ENCODE results near the gene F12.

Gene F12

DNA sequence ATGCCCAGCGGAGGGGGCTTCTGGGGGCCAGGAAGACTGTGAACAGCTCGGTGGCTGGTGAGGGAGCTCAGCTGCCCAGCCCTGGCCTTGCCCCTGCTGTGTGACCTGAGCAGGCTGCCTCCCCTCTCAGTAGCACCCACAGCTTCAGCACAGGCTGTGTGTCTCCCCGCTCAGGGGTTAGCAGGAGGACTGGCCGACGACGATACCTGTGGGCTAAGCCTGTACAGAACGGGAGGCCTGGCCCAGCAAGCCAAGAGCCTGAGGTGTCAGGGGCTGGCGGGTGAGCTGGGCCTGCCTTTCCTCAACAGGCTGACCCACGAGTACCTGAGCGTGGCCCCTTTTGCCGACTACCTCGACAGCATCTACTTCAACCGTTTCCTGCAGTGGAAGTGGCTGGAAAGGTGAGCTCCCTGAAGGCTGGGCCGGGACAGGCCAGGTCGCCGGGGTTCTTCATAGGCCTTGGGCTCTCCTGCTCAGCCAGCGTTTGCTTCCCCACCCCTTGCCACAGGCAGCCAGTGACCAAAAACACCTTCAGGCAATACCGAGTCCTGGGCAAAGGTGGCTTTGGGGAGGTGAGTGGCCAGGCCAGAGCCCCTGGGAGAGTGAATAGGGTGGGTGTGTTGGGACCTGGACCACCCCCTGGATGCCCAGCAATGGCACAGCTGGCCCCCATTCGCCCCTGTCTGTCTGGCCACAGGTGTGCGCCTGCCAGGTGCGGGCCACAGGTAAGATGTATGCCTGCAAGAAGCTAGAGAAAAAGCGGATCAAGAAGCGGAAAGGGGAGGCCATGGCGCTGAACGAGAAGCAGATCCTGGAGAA is 23.7 kb upstream of the F12 start:
- H3K4me3 ChIP-seq (replicated peaks; ENCODE audit: insufficient read depth, low read length), result no peak overlapping the region
- no peaks in the 10 kb centered on the region for H3K27me3 ChIP-seq (ENCODE audit: insufficient read depth, poor library complexity, severe bottlenecking)
- no peak for DNase-seq (ENCODE audit: low read depth in 1 of 2, low spot score in 1 of 2)
- TF ChIP-seq, protein P1, sequence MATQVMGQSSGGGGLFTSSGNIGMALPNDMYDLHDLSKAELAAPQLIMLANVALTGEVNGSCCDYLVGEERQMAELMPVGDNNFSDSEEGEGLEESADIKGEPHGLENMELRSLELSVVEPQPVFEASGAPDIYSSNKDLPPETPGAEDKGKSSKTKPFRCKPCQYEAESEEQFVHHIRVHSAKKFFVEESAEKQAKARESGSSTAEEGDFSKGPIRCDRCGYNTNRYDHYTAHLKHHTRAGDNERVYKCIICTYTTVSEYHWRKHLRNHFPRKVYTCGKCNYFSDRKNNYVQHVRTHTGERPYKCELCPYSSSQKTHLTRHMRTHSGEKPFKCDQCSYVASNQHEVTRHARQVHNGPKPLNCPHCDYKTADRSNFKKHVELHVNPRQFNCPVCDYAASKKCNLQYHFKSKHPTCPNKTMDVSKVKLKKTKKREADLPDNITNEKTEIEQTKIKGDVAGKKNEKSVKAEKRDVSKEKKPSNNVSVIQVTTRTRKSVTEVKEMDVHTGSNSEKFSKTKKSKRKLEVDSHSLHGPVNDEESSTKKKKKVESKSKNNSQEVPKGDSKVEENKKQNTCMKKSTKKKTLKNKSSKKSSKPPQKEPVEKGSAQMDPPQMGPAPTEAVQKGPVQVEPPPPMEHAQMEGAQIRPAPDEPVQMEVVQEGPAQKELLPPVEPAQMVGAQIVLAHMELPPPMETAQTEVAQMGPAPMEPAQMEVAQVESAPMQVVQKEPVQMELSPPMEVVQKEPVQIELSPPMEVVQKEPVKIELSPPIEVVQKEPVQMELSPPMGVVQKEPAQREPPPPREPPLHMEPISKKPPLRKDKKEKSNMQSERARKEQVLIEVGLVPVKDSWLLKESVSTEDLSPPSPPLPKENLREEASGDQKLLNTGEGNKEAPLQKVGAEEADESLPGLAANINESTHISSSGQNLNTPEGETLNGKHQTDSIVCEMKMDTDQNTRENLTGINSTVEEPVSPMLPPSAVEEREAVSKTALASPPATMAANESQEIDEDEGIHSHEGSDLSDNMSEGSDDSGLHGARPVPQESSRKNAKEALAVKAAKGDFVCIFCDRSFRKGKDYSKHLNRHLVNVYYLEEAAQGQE (IDR thresholded peaks at IDR 0.05; ENCODE audit: insufficient replicate concordance, low read depth), result no peak
- TF ChIP-seq POLR2AphosphoS5 (IDR thresholded peaks at IDR 0.05; ENCODE audit: low read depth), result 0 out of 2 replicates have a peak, but pooled peaks have one; percentile 16
- peak overlapping the region; percentile 98 for H3K27ac ChIP-seq (replicated peaks)

DNA sequence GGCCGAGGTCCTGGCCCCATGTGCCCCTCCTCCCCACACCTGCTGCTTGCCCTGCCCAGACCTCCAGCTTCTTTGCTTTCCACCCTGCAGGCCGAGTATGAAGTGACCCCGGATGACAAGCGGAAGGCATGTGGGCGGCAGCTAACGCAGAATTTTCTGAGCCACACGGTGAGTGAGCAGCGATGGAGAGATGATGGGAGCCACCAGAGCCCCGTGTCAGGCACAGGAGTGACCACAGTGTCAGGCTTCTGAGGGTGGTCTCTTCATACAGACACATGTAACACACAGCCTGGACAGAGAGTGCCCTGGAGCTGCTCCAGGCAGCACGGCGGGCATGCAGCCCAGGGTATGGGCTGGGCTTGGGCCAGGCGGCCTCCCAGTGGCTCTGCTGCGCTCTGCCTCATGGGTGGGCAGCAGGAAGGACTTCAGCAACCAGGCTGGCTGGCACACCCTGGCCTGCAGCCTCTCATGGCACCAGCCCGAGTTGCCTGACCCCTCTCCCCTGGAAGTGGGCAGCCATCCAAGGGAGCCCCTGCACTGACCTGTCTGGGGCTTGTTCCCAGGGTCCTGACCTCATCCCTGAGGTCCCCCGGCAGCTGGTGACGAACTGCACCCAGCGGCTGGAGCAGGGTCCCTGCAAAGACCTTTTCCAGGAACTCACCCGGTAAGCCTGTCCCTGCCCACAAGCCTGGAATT is 22.9 kb upstream of the F12 start:
- Histone ChIP-seq H3K27ac (replicated peaks) (peak overlapping the region; percentile 98), H3K27me3 (ENCODE audit: insufficient read depth, poor library complexity, severe bottlenecking) (no peaks in the 10 kb centered on the region), H3K4me3 (replicated peaks; ENCODE audit: insufficient read depth, low read length) (no peak overlapping the region)
- no peak for DNase-seq (ENCODE audit: low read depth in 1 of 2, low spot score in 1 of 2)
- no peak for TF ChIP-seq SPI1 (IDR thresholded peaks at IDR 0.05; ENCODE audit: borderline replicate concordance, low read depth)
- no peak; the same call in 1 of the 2 replicates for TF ChIP-seq POLR2AphosphoS5 (IDR thresholded peaks at IDR 0.05; ENCODE audit: low read depth)
- TF ChIP-seq GABPA (IDR thresholded peaks at IDR 0.05; ENCODE audit: low read depth), result no peak
- TF ChIP-seq, protein P2, sequence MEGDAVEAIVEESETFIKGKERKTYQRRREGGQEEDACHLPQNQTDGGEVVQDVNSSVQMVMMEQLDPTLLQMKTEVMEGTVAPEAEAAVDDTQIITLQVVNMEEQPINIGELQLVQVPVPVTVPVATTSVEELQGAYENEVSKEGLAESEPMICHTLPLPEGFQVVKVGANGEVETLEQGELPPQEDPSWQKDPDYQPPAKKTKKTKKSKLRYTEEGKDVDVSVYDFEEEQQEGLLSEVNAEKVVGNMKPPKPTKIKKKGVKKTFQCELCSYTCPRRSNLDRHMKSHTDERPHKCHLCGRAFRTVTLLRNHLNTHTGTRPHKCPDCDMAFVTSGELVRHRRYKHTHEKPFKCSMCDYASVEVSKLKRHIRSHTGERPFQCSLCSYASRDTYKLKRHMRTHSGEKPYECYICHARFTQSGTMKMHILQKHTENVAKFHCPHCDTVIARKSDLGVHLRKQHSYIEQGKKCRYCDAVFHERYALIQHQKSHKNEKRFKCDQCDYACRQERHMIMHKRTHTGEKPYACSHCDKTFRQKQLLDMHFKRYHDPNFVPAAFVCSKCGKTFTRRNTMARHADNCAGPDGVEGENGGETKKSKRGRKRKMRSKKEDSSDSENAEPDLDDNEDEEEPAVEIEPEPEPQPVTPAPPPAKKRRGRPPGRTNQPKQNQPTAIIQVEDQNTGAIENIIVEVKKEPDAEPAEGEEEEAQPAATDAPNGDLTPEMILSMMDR (IDR thresholded peaks at IDR 0.05; ENCODE audit: insufficient read depth, low read length), result no peak
- TF ChIP-seq, protein P1 (IDR thresholded peaks at IDR 0.05; ENCODE audit: insufficient replicate concordance, low read depth), result no peak

DNA sequence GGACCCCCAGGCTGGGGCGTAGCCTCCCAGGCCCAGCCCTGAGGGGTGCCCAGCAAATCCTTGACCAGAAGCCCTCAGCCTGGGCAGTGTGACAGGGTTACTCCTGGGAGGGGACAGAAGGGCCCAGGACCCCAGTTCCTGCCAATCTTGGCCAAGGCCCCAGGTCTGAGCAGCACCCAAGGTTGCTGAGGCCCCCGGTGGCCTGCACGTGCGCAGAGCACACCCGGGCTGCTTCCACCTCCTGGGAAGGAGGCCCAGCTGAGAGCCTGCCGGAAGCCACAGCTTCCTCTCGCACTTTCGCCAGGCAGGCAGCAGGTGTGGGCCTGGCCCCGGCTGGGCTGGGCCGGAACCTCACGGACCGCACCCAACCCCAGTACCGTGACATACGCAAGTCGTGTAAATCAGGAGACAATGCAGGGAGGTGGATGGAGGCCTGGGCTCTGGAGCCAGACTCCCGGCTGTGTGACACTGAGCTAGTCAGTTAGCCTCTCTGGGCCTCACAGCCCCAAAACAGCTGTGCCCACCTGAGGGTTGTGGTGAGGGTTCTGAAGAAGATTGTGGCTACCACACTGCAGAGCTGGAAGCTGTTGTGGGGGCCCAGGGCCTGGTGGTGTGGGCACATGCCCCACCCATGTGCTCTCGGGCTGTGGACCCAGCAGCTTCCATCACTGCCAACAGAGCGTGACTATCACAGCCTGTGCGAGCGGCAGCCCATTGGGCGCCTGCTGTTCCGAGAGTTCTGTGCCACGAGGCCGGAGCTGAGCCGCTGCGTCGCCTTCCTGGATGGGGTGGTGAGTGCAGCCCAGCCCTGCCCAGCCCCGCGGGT is 22.2 kb upstream of the F12 start:
- peak; percentile 88 to 91 for DNase-seq (ENCODE audit: low read depth in 1 of 2, low spot score in 1 of 2)
- no peak overlapping the region for H3K4me3 ChIP-seq (replicated peaks; ENCODE audit: insufficient read depth, low read length)
- TF ChIP-seq POLR2AphosphoS5 (IDR thresholded peaks at IDR 0.05; ENCODE audit: low read depth) (peak; percentile 99), SPI1 (IDR thresholded peaks at IDR 0.05; ENCODE audit: borderline replicate concordance, low read depth) (no peak; the same call in 1 of the 2 replicates), GABPA (IDR thresholded peaks at IDR 0.05; ENCODE audit: low read depth) (peak; percentile 63)
- TF ChIP-seq, protein P1 (IDR thresholded peaks at IDR 0.05; ENCODE audit: insufficient replicate concordance, low read depth), result no peak
- TF ChIP-seq, protein P2 (IDR thresholded peaks at IDR 0.05; ENCODE audit: insufficient read depth, low read length), result no peak
- H3K27me3 ChIP-seq (ENCODE audit: insufficient read depth, poor library complexity, severe bottlenecking), result no peaks in the 10 kb centered on the region
- peak overlapping the region; percentile 98 for H3K27ac ChIP-seq (replicated peaks)

All from HL-60 (cell line).